OCI-LY1 (cell line): ENCODE data around the gene EEF1G.

Source experiments
- H2AFZ ChIP-seq: fragments of 200-600 bp; sonication (generic), shearing (Covaris generic); 2 replicates; pipeline ENCODE4 v1.6.0; 2014; ENCODE audit warnings: antibody characterized with exemption, mild to moderate bottlenecking, low read length
- H3F3A ChIP-seq: fragments of 200-600 bp; sonication (generic), shearing (Covaris generic); 2 replicates; pipeline ENCODE4 v1.6.0; 2014; ENCODE audit warnings: mild to moderate bottlenecking, antibody characterized with exemption, low read length, moderate library complexity; ENCODE audit not compliant: insufficient read depth
- H3K27ac ChIP-seq: fragments of 200-600 bp; sonication (generic); 2 replicates; pipeline ENCODE4 v1.5.1; 2014; ENCODE audit warnings: low read length, mixed run types, mild to moderate bottlenecking, low read depth; ENCODE audit not compliant: poor library complexity, severe bottlenecking
- H3K27me3 ChIP-seq: fragments of 200-600 bp; sonication (generic); 2 replicates; pipeline ENCODE4 v1.6.0; 2014; ENCODE audit warnings: antibody characterized with exemption, mild to moderate bottlenecking, low read length, moderate library complexity; ENCODE audit not compliant: insufficient read depth
- H3K36me3 ChIP-seq: fragments of 200-600 bp; sonication (generic); 2 replicates; pipeline ENCODE4 v1.6.1; 2014; ENCODE audit warnings: mild to moderate bottlenecking, antibody characterized with exemption, low read length, moderate library complexity, mixed read lengths; ENCODE audit not compliant: insufficient read depth
- H3K4me1 ChIP-seq: fragments of 200-600 bp; sonication (generic); 2 replicates; pipeline ENCODE4 v1.5.1; 2014; ENCODE audit warnings: mild to moderate bottlenecking, low read length, moderate library complexity; ENCODE audit not compliant: insufficient read depth, severe bottlenecking
- H3K4me2 ChIP-seq: fragments of 200-600 bp; sonication (generic), shearing (Covaris generic); 2 replicates; pipeline ENCODE4 v1.6.1; 2014; ENCODE audit warnings: low read length
- H3K4me3 ChIP-seq: fragments of 200-600 bp; sonication (generic); 2 replicates; pipeline ENCODE4 v1.5.1; 2014; ENCODE audit warnings: low read length, low read depth, mild to moderate bottlenecking, mixed read lengths; ENCODE audit not compliant: poor library complexity, severe bottlenecking
- H3K79me2 ChIP-seq: fragments of 200-600 bp; shearing (Covaris generic); 2 replicates; pipeline ENCODE4 v1.6.1; 2016; ENCODE audit warnings: mixed run types, low read length, mixed read lengths; ENCODE audit not compliant: insufficient read depth
- H3K9ac ChIP-seq: fragments of 200-600 bp; sonication (generic), shearing (Covaris generic); 2 replicates; pipeline ENCODE4 v1.6.1; 2014; ENCODE audit warnings: mild to moderate bottlenecking, low read length, mixed read lengths
- H3K9me2 ChIP-seq: fragments of 200-600 bp; sonication (generic), shearing (Covaris generic); 2 replicates; pipeline ENCODE4 v1.6.1; 2014; ENCODE audit warnings: low read depth, mild to moderate bottlenecking, low read length, mixed read lengths
- H3K9me3 ChIP-seq: fragments of 200-600 bp; shearing (Covaris generic); 2 replicates; pipeline ENCODE4 v1.6.1; 2014; ENCODE audit warnings: low read length, mixed read lengths
- H4K20me1 ChIP-seq: fragments of 200-600 bp; sonication (generic), shearing (Covaris generic); 2 replicates; pipeline ENCODE4 v1.6.0; 2016; ENCODE audit warnings: mild to moderate bottlenecking, low read length; ENCODE audit not compliant: insufficient read depth
- EZH2 ChIP-seq: fragments of 200-600 bp; sonication (generic), shearing (Covaris generic); IDR thresholded peaks from 2 replicates; pipeline ENCODE4 v1.8.0; 2017; ENCODE audit warnings: borderline replicate concordance, mixed run types, mild to moderate bottlenecking, antibody characterized with exemption, low read length, moderate library complexity, mixed read lengths
- TF ChIP-seq, protein P1 (sequence below): fragments of 200-600 bp; sonication (generic), shearing (Covaris generic); IDR thresholded peaks from 2 replicates; pipeline ENCODE4 v1.5.1; 2017; ENCODE audit warnings: mild to moderate bottlenecking, antibody characterized with exemption, low read length, moderate library complexity, mixed read lengths

The EEF1G gene

DNA sequence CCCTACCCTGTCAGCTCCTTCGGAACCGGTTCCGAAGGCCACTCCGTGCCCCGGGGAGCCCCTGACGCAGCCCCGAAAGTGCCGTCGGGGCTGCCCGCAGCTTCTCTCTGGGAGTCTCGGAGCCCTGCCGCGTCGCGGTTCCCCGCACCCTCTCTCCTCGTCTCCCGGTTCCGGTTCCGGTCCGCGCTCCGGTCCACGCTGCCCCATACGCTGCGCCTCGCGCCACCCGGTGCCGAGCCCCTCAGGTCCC is 27.4 kb upstream of the EEF1G start:
- Histone ChIP-seq H3K36me3 (peaks cover 87% of the 10 kb centered on the region), H3K9me3 (no peaks in the 10 kb centered on the region), H3K4me3 (peak overlapping the region; percentile 97), H3K79me2 (peaks cover 27% of the 10 kb centered on the region), H3K4me2 (peak overlapping the region; percentile 94), H2AFZ (no peak overlapping the region), H3K9me2 (no peaks in the 10 kb centered on the region), H3K9ac (peak overlapping the region; percentile 100), H4K20me1 (no peaks in the 10 kb centered on the region), H3K4me1 (peaks cover 26% of the 10 kb centered on the region), H3K27me3 (no peaks in the 10 kb centered on the region), H3F3A (no peaks in the 10 kb centered on the region), H3K27ac (peak overlapping the region; percentile 79)
- TF ChIP-seq EZH2 = no peak
- TF ChIP-seq, protein P1, sequence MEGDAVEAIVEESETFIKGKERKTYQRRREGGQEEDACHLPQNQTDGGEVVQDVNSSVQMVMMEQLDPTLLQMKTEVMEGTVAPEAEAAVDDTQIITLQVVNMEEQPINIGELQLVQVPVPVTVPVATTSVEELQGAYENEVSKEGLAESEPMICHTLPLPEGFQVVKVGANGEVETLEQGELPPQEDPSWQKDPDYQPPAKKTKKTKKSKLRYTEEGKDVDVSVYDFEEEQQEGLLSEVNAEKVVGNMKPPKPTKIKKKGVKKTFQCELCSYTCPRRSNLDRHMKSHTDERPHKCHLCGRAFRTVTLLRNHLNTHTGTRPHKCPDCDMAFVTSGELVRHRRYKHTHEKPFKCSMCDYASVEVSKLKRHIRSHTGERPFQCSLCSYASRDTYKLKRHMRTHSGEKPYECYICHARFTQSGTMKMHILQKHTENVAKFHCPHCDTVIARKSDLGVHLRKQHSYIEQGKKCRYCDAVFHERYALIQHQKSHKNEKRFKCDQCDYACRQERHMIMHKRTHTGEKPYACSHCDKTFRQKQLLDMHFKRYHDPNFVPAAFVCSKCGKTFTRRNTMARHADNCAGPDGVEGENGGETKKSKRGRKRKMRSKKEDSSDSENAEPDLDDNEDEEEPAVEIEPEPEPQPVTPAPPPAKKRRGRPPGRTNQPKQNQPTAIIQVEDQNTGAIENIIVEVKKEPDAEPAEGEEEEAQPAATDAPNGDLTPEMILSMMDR = no peak

- H3K79me2 ChIP-seq = peaks cover 27% of the 10 kb centered on the region
- no peak overlapping the region for H2AFZ ChIP-seq
- TF ChIP-seq EZH2 = no peak
- TF ChIP-seq, protein P1 = no peak
Observed at GRCh38 chr11:62600367-62601121, 26.9 kb upstream of the EEF1G start.

GRCh38 chr11:62599901-62600300 is 26.2 kb upstream of the EEF1G start:
- Histone ChIP-seq H3K4me1 (peaks cover 26% of the 10 kb centered on the region), H3K4me3 (peak overlapping the region; percentile 97), H3K79me2 (peaks cover 27% of the 10 kb centered on the region), H3K9ac (peak overlapping the region; percentile 100), H3K27me3 (no peaks in the 10 kb centered on the region), H3K9me3 (no peaks in the 10 kb centered on the region), H4K20me1 (no peaks in the 10 kb centered on the region), H3K36me3 (peaks cover 87% of the 10 kb centered on the region), H3K4me2 (peak overlapping the region; percentile 94), H3K27ac (peak overlapping the region; percentile 79), H3K9me2 (no peaks in the 10 kb centered on the region), H2AFZ (no peak overlapping the region), H3F3A (no peaks in the 10 kb centered on the region)
- no peak for TF ChIP-seq EZH2
- TF ChIP-seq, protein P1 = no peak

More at GRCh38 chr11:62600367-62601121, 26.9 kb upstream of the EEF1G start:
- Histone ChIP-seq H3K4me1 (peaks cover 26% of the 10 kb centered on the region), H3K9me2 (no peaks in the 10 kb centered on the region), H3F3A (no peaks in the 10 kb centered on the region), H3K9ac (peak overlapping the region; percentile 100), H3K36me3 (peaks cover 87% of the 10 kb centered on the region), H3K4me2 (peak overlapping the region; percentile 94), H3K27ac (peak overlapping the region; percentile 79), H3K4me3 (peak overlapping the region; percentile 97), H3K27me3 (no peaks in the 10 kb centered on the region), H4K20me1 (no peaks in the 10 kb centered on the region), H3K9me3 (no peaks in the 10 kb centered on the region)
